HG02623 (cell line): Measurements from ENCODE around the gene NYAP1.
"Not testable (repeated sequence)": the region's sequence is repeated elsewhere in the genome, so short reads cannot be mapped to it uniquely, and the experiment has no call there.

Source experiments
- ATAC-seq: cut with Tn5 transposase; IDR thresholded peaks from one replicate; pipeline ENCODE4 v1.9.1; 2021; ENCODE audit warnings: moderate library complexity; ENCODE audit not compliant: unreplicated experiment

Gene NYAP1

DNA sequence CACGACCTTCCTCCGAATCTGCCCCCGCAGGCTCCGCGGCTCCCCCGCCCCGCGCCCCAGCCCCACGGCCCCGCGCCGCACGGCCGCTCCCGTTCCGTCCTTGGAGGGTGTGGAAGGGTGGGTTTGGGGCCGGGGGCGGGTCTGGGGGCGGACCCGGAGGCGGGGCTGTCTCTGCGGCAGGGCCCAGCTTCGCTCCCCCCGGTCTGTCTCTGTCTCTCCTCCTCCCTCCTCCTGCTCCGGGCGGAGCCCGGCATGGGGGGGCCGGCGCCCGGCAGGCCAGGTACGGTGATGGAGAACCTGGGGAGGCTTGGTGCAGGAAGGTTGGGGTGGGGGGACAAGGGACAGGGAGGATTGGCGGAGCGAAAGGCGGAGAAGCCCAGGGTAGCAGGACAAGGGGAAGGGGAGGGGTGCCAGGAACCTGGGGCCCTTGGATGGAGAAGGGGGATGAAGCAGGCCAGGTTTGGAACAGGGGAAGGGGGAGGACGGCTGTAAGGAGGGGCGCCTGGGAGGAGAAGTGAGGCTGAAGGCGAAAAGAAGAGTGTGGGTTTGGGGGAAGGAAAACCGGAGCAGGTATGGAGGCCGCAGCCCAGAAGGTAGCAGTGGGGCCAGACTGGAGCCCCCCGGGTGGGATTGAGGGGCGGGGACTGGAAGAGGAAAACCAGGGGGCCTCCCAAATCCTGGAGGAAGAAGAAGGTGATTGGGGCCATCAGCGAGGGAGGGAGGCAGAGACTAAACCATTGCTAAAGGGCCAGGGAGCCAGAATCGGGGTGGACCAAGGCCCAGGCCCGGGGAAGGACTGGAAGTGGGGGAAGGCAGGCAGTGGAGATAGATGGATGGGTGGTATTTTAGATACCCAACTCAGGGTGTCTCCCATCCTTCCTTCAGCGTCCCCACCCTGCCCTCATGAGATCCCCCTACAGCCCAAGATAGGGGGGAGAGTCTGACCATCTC is at the start of gene NYAP1:
TSS of gene NYAP1 (plus strand) at position 206 of the 951 bp plus-strand sequence. CDS start 1,385 bp downstream, outside the sequence.
- ATAC-seq, result peak; percentile 20

DNA sequence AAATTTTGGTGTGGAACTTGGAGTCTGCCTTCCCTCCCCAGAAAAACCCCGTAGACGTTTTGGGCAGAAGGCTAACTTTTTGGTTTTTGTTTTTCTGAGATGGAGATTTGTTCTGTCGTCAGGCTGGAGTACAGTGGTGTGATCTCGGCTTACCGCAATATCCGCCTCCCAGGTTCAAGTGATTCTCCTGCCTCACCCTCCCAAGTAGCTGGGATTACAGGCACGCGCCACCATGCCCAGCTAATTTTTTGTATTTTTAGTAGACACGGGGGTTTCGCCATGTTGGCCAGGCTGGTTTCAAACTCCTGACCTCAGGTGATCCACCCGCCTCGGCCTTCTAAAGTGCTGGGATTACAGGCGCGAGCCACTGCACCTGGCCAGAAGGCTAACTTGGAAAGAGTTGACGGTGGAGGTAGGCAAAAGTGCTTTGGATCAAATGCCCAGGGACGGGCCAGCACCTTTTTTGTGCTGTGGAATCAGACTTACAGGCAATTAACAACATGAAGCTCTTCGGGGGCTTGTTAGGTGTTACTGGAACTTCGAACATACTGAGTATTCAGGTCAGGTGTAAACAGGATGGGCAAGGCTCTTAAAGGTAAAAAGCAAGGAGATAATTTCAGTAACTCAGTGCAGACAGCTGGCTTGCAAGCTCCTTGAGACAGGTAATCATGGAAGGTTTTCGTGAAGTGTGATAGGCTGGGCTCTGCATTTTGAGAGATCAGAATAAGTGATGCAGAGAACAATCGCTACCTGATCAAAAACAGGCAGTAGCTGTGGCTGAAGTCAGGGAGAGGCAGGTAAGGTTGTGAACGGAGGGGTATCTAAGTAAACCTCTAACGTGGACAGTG is 49.2 kb upstream of the NYAP1 start:
- ATAC-seq, result no peak

DNA sequence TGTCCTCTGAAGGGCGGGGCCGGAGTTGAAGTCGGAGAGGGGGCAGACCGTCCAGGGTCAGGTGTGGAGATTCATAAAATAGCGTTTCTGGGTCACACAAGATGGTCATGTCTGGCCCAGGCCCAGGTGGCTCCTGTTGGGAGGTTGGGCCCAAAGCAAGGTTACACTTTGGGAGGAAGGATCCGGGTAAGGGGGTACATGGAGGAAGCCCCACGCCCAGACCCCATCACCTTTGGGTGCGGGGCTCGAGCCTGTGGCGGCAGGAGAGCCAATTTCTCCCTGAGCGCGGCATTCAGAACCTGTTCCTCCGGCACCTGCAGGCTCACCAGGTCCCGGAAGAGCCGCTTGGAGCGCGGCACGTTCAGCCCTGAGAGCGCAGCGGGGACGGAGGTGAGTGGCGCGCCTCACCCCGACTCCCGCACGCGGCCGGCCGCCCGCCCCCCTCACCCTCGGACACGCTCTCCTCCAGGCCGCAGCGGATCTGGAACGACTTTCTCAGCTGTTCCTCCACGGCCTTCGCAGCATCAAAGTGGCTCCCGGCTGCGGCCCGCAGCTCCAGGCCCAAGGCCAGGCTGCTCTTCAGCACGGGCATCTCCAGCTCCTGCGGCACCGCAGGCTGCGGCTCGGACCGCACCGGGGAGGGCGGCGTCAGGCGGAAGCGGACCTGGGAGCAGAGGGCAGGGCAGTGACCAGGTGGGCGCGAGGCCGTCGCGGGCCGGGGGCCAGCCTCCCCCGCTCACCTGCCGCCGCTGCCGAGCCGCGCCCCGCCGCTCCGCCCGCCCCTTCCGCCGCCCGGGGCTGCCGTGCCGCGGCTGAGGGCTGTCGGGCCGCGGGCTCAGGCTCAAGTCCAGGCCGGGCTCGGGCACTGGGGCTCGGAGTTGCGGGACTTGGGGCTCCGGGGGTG is 48.1 kb upstream of the NYAP1 start:
- peak; percentile 20 for ATAC-seq

DNA sequence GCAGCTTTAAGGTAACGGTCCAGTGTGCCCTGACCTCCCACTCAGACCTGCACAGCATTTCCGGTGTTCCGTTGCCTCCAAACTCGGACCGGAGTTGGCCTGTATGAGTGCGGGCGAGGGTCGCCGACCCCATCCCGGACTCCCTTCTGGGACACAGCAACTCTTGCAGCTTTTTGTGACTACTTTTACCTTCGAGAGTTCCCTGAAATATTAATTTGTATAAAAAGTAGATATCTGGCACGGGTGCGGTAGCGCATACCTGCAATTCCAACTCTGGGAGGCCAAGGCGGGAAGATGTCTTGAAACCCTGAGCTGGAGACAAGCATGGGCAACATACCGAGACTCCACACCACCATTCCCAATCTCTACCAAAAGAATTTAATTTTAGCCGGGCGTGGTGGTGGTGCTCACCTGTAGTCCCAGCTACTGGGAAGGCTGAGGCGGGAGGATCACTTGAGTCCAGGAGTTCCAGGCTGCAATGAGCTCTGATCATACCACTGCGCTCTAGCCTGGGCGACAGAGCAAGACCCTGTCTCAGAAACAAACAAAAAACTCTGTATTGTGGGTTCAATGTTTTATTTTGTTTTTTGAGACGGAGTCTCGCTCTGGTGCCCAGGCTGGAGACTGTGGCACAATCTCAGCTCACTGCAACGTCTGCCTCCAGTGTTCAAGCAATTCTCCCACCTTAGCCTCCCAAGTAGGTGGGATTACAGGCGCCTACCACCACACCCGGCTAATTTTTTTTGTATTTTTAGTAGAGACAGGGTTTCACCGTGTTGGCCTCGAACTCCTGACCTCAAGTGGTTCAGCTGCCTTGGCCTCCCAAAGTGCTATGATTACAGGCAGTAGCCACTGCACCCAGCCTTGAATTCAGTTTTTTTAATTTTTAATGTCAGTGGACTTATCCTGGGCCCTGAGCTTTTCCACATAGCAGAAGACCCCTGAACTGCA is 46.3 kb upstream of the NYAP1 start:
- no peak for ATAC-seq

DNA sequence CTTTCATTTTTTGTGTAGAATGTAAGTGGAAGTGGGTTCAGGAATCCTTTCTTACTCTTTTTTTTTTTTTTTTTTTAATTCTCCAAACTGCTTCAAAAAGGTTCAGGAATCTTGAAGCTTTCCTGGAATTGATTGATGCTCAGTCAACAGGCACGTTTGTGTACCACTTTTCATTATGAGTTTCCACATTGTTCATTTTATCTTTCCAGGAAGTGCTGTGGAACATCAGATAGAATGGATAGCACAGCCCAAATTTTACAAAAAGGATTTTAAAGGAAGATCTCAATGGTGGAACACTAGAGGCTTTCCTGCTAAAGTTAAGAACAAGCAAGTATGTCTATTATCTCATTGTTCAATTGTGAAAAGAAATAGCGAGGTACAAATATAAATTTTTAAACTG is 45.6 kb upstream of the NYAP1 start:
- no peak for ATAC-seq

DNA sequence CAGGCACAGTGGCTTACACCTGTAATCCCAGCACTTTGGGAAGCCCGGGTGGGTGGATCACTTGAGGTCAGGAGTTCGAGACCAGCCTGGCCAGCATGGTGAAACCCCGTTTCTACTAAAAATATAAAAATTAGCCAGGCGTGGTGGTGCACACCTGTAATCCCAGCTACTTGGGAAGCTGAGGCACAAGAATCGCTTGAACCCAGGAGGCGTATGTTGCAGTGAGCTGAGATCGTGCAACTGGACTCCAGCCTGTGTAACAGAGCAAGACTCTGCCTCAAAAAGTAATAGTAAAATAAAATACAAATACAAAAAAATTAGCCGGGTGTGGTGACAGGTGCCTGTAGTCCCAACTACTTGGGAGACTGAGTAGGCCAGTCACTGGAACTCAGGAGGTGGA is 45.0 kb upstream of the NYAP1 start:
- ATAC-seq, result not testable (repeated sequence)

DNA sequence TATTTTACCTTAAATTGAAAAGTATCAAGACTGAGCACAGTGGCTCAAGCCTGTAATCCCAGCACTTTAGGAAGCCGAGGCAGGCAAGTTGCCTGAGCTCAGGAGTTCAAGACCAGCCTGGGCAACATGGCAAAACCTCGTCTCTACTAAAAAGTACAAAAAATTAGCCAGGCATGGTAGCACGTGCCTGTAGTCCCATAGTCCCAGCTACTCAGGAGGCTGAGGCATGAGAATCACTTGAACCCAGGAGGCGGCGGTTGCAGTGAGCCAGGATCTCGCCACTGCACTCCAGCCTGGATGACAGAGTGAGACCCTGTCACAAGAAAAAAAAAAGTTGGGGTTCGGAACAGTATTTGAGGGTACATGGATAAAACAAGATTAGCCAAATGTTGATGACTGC is 44.5 kb upstream of the NYAP1 start:
- not testable (repeated sequence) for ATAC-seq

DNA sequence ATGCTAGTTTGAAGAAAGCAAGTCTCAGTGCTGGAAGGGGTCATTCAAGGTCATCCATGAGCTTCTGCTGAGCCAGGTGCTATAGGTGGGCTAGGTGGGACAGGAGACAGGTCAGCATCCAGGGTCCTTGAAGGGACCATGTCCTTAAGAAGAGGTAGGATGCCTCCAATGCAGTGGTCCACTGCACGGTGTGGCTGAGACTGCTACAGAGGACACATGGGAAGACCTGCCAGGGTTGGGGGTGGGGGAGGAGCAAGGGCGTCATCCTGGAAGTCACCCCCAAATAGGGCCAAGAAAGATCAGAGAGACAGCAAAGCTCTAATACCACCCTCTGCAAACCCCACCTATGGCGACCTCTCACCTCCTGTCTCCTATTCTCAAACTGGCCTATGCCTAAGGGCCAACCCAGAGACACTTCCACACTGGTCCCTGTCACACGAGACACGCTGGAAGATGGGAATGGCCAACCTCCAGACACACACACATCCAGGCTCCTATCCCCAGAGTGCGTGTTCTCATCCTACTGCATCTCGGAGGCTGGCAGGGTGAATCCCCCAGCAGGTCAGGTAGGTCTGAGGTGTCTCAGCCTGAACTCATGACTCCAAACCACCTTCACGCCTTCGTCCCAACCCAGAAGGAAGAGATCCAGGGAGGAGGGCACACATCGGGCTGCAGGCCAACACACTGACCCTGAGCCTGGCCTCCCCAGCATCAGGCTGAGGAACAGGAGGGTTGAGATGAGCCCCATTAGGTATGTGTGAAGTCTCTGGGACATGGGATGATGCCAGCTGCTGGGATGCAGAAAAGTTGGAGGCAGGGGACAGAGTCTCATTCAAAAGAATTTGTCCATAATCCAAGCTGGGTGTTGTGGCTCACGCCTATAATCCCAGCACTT is 41.8 kb upstream of the NYAP1 start:
- ATAC-seq, result no peak

DNA sequence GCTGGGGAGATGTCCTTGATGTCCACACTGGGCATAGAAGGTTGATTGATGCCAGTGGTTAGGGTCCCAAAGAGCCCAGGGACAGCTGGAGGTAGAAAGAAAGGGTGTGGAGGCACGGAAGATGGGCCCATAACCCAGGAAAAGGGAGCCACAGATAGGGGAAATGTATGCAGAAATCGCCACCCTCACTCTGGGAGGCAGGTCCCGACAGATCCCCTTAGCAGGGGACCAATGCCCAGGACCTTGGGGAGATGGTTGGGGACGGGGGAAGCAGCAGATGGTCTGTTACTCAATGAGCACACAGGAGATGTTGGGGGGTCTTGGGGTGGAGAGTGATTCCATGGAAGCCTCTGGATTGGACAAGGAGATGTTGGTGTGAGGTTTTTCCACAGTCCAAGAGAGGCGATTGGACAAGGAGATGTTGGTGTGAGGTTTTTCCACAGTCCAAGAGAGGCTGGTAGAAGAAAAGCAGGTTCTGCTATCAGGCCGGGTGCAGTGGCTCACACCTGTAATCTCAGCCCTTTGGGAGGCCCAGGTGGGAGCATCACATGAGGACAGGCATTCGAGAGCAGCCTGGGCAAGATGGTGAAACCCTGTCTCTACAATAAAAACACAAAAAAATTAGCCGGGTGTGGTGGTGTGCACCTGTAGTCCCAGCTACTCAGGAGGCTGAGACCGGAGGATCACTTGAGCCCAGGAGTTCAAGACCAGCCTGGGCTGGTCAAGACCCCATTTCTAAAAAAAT is 40.5 kb upstream of the NYAP1 start:
- ATAC-seq, result no peak

DNA sequence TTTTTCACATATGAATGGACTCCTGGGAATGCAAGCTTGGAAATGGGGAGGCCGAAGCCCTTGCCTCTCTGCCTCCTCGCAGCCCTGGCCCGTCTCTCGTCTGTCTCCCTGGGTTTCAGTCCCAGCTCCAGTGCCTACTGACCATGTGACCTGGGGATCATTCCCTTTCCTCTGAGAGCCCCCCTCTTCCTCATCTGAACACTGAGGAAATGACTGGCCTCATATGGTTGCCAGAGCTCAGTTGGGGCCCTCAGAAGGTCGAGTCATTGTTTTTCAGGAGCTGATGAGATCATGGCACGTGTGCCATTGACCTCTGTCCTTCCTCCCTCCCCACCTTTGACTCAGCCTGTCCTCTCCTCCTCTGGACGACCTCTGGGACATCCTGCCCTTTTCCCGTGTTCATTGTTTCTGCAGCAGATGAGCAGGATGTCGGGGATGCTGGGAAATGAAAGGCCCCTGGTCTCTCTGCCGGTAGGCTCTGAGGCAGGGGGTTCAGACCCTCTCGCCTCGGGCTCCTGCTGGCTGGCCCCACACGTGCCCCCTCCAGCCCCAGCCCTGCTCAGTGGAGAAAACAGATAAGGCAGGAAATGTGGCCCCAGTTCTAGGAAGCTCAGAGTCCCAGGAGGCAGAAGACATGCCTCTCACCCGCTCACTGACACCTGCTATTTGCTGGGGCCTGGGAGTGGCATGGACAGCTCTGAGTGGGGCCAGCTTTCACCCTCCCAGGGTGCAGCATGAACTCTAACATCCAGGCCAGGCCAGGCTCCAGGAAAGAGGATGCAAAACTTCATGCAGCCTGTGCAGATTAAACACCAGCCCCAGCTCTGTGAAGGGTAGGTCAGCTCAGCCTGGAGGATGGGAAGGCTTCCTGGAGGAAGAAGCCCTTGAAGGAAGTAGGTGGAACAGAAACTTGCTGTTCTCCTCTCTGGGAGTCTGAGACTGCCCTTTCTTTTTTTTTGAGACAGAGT is 39.1 kb upstream of the NYAP1 start:
- no peak for ATAC-seq

DNA sequence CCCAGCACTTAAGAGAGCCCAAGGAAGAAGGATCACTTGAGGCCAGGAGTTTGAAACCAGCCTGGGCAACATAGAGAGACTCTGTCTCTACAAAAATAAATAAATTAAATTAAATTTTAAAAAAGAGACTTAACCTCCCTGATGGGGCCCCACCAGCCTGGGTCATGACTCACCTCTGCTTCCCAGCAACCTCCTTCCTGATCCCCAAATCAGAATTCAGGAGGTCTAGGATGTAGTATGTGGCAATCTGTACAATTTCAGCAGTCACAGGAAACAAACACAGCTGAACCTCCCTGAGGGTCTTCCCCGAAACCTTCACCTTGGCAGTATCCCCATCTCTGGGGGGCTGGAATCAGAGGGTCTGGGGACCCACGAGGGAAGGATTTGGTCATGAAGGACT is 37.7 kb upstream of the NYAP1 start:
- ATAC-seq, result no peak

DNA sequence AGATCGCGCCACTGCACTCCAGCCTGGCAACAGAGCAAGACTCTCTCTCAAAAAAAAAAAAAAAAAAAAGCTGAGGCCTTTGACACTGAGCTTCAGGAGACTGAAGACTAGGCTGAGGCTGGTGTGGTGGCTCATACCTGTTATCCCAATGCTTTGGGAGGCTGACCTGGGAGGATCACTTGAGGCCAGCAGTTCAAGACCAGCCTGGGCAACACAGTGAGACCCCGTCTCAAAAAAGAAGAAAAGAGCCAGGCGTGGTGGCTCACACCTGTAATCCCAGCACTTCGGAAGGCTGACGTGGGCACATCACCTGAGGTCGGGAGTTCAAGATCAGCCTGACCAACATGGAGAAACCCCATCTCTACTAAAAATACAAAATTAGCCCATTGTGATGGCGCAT is 36.4 kb upstream of the NYAP1 start:
- not testable (repeated sequence) for ATAC-seq

DNA sequence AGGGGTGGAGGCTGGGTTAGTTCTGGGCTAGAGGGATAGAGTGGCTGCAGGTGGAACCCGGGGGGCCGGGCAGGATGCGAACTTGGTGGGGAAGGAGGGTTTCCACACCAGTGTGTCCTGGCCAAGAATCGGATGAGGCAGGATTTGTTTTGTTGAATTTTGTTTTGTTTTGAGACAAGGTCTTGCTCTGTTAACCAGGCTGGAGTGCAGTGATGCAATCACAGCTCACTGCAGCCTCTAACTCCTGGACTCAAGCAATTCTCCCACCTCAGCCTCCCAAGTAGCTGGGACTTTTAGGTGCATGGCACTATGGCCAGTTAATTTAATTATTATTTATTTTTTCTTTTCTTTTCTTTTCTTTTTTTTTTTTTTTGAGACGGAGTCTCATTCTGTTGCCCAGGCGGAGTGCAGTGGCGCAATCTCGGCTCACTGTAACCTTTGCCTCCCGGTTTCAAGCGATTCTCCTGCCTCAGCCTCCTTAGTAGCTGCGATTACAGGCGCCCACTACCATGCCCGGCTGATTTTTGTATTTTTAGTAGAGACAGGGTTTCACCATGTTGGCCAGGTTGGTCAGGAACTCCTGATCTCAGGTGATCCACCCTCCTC is 34.4 kb upstream of the NYAP1 start:
- no peak for ATAC-seq

DNA sequence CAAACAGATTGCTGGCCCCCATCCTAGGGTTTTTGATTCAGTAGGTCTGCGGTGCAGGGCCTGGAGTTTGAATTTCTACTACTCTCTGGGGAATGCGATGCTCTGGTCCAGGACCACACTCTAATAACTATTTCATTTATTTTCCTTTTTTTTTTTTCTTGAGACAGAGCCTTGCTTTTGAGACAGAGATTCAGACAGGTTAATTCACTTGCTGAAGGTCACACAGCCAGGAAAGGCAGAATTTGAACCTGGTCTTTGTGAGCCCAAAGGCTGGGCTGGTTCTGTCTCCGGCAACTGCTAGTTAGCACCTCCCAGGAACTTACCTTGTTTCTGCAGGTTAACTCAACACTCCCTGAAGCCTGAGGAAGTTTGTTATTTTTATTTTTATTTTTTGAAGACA is 31.2 kb upstream of the NYAP1 start:
- ATAC-seq, result no peak

DNA sequence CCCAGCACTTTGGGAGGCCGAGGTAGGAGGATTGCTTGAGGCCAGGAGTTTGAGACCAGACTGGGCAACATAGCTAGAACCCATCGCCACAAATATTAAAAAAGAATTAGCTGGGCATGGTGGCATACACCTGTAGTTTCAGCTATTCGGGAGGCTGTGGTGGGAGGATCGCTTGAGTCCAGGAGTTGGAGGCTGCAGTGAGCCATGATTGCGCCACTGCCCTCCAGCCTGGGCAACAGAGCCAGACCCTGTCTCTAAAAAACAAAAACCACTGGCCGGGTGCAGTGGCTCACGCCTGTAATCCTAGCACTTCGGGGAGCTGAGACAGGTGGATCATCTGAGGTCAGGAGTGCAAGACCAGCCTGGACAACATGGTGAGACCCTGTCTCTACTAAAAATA is 29.9 kb upstream of the NYAP1 start:
- ATAC-seq, result not testable (repeated sequence)

DNA sequence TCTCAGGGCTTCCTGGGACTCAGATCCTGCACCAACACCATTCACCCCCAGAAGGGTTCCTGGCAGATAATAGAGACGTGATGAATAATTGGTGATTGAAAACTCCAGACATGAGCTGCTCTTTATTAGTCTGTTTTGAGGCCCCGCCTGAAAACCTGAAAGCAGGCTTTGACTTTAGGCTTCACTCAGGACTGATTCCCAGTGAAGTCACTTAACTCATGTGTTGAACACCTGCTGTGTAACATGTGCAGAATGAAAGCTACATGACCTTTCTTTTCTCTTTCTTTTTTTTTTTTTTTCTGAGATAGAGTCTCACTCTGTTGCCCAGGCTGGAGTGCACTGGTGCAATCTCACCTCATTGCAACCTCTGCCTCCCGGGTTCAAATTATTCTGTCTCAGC is 28.5 kb upstream of the NYAP1 start:
- no peak for ATAC-seq
